ENCODE measurements around the gene SLC25A45. TPM values are rescaled to one million over a fixed set of nuclear protein-coding genes. Genes with fewer than 3 reads are reported as not detected.
A peak's percentile ranks its signal among the peaks of the same experiment; 100 is the strongest.

The SLC25A45 gene
- total and polyA plus RNA-seq, 2 of the 4 experiments (the other 2 are of a cell fraction), result 0.72 to 1.2 TPM

- Histone ChIP-seq H2BK120ac (ENCODE audit: low read depth, low read length) (no peak overlapping the region), H3K4me1 (ENCODE audit: control insufficient read depth, insufficient read depth, low read length) (no peaks in the 10 kb centered on the region), H3K9me3 (ENCODE audit: control insufficient read depth, insufficient read depth, low read length) (no peaks in the 10 kb centered on the region), H3K23ac (ENCODE audit: low read depth, low read length) (peak overlapping the region; percentile 76), H3K4ac (ENCODE audit: low read depth, low read length) (no peak overlapping the region; the same call in 1 of the 2 replicates), H3K4me3 (ENCODE audit: insufficient read depth, low read depth, low read length) (peak overlapping the region; percentile 92), H3K14ac (replicated peaks; ENCODE audit: low read depth, low read length) (peak overlapping the region; percentile 73), H4K8ac (ENCODE audit: low read depth in 2 of 2, low read length in 2 of 2) (no peak overlapping the region), H4K5ac (ENCODE audit: low read depth, low read length) (no peak overlapping the region), H3K56ac (ENCODE audit: extremely low read depth, insufficient read depth, low read length) (peak overlapping the region; percentile 85; the same call in 1 of the 2 replicates), H2BK5ac (ENCODE audit: low read depth, low read length, poor library complexity, severe bottlenecking) (peak overlapping the region; percentile 77), H2AK9ac (replicated peaks; ENCODE audit: low read depth, low read length, poor library complexity) (no peak overlapping the region), H3K4me2 (ENCODE audit: low read depth, low read length) (peak overlapping the region; percentile 82), H3K27me3 (ENCODE audit: control insufficient read depth, insufficient read depth, low read length) (no peaks in the 10 kb centered on the region), H4K20me1 (ENCODE audit: insufficient read depth, low read length) (peaks cover 88% of the 10 kb centered on the region), H3K79me1 (ENCODE audit: low read depth in 1 of 2, low read length in 2 of 2) (peaks cover 0 to 24% of the 10 kb centered on the region in 2 experiments; a peak in 2 of 4 replicates), H4K91ac (ENCODE audit: insufficient read depth, low read depth, low read length) (no peak overlapping the region), H3K18ac (ENCODE audit: low read depth, low read length) (peak overlapping the region; percentile 49), H2BK15ac (ENCODE audit: low read depth, low read length) (no peak overlapping the region), H3K9ac (ENCODE audit: low read depth, low read length) (peak overlapping the region; percentile 97), H3K27ac (ENCODE audit: insufficient read depth, low read length) (peak overlapping the region; percentile 62), H3K9me1 (ENCODE audit: insufficient read depth, low read length) (no peaks in the 10 kb centered on the region; the same call in 1 of the 2 replicates), H2AFZ (replicated peaks; ENCODE audit: low read length, poor library complexity) (no peak overlapping the region), H2AK5ac (ENCODE audit: low read depth, low read length) (no peak overlapping the region; the same call in 1 of the 2 replicates), H2BK20ac (ENCODE audit: low read depth, low read length) (no peak overlapping the region), H3K36me3 (ENCODE audit: control insufficient read depth, insufficient read depth, low read length) (peaks cover 41% of the 10 kb centered on the region)
- ChIA-PET CTCF (no interaction called here), POLR2A (ENCODE audit: unreplicated experiment) (interaction anchor here (0.5 to 0.7 kb wide), 2 partner anchors 56 to 82 kb away, joined by 3 read pairs; no protein-coding TSS in a partner anchor)
- intact Hi-C loops (cut with micrococcal nuclease) (no loop called here), in situ Hi-C loops (cut with MboI; ENCODE audit: low sequenced_read_pairs) (no loop called here), dilution Hi-C loops (cut with HindIII; ENCODE audit: low sequenced_read_pairs, unreplicated experiment) (no loop called here)
- ATAC-seq (ENCODE audit: low read depth) (no peak), DNase-seq (peak; percentile 89)
- no TSS peak for BruUV-seq (replicated peaks)
- WGBS, 2 experiments (ENCODE audit: extremely low coverage in 2 of 2, insufficient read length in 1 of 2), result 0% methylated on average over 2 of the region's 9 CpGs; no CpG with 5 or more reads in 1 of the 2 experiments
- TF ChIP-seq CEBPB (IDR thresholded peaks at IDR 0.05; ENCODE audit: low read depth, low read length) (peak; percentile 91), RFX5 (IDR thresholded peaks at IDR 0.05; ENCODE audit: low read depth, low read length) (no peak), MAZ (IDR thresholded peaks at IDR 0.05; ENCODE audit: borderline replicate concordance, low read depth, low read length) (0 out of 2 replicates have a peak, but pooled peaks have one; percentile 8), BHLHE40 (IDR thresholded peaks at IDR 0.05; ENCODE audit: low read depth, low read length) (no peak), MAFK (IDR thresholded peaks at IDR 0.05; ENCODE audit: low read depth, low read length) (no peak), CHD1 (IDR thresholded peaks at IDR 0.05; ENCODE audit: low read depth, low read length) (peak; percentile 80)
Observed at GRCh38 chr11:65425971-65426838, 43.8 kb upstream of the SLC25A45 start.
